Muscle layer of colon (tissue), 2 donors: ENCODE measurements around the gene TMEFF2.

ENCODE experiments used
- H3K27ac ChIP-seq: one replicate; pipeline ENCODE4 v1.7.0; 2013; ENCODE audit warnings: low read depth, mild to moderate bottlenecking, low read length, moderate library complexity
- H3K27me3 ChIP-seq, 2 donors: one replicate each; pipeline ENCODE4 v1.7.0; 2013; ENCODE audit warnings: low read length in 2 of 2, mild to moderate bottlenecking in 2 of 2; ENCODE audit not compliant: insufficient read depth in 2 of 2, control insufficient read depth in 1 of 2
- H3K36me3 ChIP-seq: one replicate; pipeline ENCODE4 v1.7.0; 2013; ENCODE audit warnings: mild to moderate bottlenecking, low read length; ENCODE audit not compliant: insufficient read depth
- H3K4me1 ChIP-seq: one replicate; pipeline ENCODE4 v1.7.0; 2013; ENCODE audit warnings: mild to moderate bottlenecking, low read length; ENCODE audit not compliant: insufficient read depth
- H3K4me3 ChIP-seq, 2 donors: one replicate each; pipeline ENCODE4 v1.7.0; 2013; ENCODE audit warnings: low read length in 2 of 2, low read depth in 1 of 2, mild to moderate bottlenecking in 1 of 2, moderate library complexity in 1 of 2
- H3K9ac ChIP-seq: one replicate; pipeline ENCODE4 v1.7.0; 2013; ENCODE audit warnings: low read length
- H3K9me3 ChIP-seq: one replicate; pipeline ENCODE4 v1.7.0; 2013; ENCODE audit warnings: mild to moderate bottlenecking, low read length
- donor health status: abdominal sarcoma.
- donor health status: Adenocarcinoma of cecum.

TMEFF2 gene

DNA sequence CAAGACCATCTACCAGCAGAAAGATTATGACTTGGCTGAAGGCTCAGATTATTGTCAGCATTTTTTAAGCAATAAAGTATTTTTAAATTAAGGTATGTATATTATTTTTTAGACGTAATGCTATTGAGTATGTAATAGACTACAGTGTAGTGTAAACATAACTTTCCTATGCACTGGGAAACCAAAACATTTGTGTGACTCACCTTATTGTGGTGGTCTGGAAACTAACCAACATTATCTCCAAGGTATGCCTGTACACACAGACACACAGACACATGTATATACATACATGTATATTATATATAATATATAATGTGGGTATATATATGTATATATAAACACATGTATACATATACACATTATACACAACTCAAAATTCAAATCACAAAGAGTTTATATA, 9.1 kb upstream of the TMEFF2 start:
- no peaks in the 10 kb centered on the region for H3K36me3 ChIP-seq
- H3K4me1 ChIP-seq = no peaks in the 10 kb centered on the region
- H3K9me3 ChIP-seq = no peaks in the 10 kb centered on the region
- no peak overlapping the region for H3K27ac ChIP-seq
- peaks cover 5 to 16% of the 10 kb centered on the region in 2 donors for H3K27me3 ChIP-seq
- no peak overlapping the region for H3K9ac ChIP-seq
- H3K4me3 ChIP-seq = no peak overlapping the region

DNA sequence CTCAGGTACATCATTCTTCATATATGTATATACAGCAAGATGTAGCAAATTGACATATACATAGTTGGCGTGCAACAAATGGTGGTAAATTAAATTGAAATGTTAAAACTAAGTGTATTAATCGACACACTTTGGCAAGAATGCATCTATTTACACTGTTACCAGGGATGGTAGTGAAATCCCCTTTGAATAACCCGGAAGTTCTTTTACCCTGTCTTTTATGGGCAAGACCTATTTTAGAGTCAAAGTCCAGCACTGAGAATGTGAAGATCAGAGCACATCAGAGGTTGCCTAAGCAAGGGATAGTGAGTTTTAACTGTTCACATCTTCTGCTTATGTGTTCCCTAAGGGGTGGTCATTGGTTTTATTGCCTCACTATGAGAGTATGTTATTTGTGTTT, 7.6 kb upstream of the TMEFF2 start:
- Histone ChIP-seq H3K4me3 (no peak overlapping the region), H3K36me3 (no peaks in the 10 kb centered on the region), H3K27me3 (peaks cover 17 to 31% of the 10 kb centered on the region in 2 donors), H3K9ac (no peak overlapping the region), H3K4me1 (no peaks in the 10 kb centered on the region), H3K27ac (no peak overlapping the region), H3K9me3 (no peaks in the 10 kb centered on the region)

DNA sequence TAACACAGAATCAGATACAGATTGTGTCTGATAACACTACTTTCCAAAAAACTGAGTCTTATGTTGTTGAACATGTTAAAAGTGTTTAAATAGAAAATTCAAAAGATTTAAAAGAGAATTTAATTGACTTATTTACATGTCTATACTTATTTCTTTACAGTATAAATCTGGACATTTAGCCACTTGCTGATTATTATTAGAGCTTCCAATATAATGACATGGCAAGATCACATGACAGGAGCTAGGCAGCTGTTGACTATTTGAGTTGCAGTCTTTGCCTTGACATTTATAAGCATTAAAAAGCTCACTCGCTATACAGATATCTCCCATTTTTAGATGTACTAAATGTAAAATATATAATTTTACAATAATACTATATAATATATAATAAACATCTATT, 6.4 kb upstream of the TMEFF2 start:
- no peak overlapping the region for H3K27ac ChIP-seq
- no peaks in the 10 kb centered on the region for H3K9me3 ChIP-seq
- H3K9ac ChIP-seq = no peak overlapping the region
- peaks cover 29 to 43% of the 10 kb centered on the region in 2 donors for H3K27me3 ChIP-seq
- no peaks in the 10 kb centered on the region for H3K36me3 ChIP-seq
- H3K4me3 ChIP-seq = no peak overlapping the region
- H3K4me1 ChIP-seq = peaks cover 5% of the 10 kb centered on the region

DNA sequence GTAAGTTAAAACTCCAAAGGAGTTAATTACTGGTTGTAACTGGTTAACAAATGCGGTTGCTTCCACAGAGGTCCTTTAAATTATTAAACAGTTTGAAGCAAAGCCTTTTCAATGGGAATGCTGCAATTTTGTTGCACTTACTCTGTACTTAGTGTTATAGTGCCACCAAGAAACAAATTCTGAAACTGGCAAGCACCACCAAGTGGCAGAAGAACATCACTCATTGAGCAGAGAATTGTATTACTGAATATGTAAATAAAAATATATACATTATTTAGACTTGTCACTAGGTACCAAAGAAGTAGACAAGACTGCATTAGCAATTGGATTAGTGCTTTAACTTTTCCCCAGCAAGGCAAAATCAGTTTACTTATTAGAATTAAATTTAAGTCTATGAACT, 2.6 kb upstream of the TMEFF2 start:
- no peak overlapping the region for H3K4me3 ChIP-seq
- no peaks in the 10 kb centered on the region for H3K36me3 ChIP-seq
- no peaks in the 10 kb centered on the region for H3K9me3 ChIP-seq
- H3K27me3 ChIP-seq = peaks cover 32 to 75% of the 10 kb centered on the region in 2 donors
- peaks cover 15% of the 10 kb centered on the region for H3K4me1 ChIP-seq
- no peak overlapping the region for H3K27ac ChIP-seq
- no peak overlapping the region for H3K9ac ChIP-seq

DNA sequence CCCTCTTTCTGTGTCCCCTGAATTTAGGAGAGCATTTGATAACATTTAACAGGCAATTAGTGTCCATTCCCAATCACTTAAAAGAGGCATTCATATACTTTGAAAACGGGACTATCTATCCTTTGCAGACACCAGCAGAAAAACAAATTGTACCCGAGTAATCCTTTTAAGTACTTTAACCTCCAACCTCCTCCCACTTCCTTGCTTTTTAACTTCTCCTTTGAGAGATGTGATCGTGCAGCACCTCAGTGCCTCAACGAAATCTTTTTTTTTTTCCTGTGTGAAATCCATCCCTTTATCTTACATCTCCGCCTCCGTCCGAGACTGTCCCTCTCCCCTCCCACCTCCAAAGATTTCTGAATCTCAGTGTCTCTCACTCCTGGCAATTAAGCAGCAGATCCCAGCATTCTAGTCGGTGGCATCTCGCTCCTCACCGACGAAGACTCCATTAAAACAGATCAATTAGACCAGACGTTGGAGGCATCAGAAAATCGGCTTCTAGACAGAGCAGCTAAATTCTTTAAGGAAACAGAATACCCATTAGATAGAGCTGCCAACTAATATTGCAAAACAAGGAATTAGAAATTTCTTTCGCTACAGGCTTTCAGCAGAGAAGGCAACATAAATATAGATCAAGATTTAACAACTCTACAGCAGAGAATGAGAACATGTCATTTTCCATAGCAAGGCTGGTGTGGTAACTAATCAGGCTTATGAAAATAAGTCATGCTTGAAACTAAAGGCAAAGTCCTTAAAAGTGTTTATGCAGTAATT, 1.9 kb upstream of the TMEFF2 start:
- no peak overlapping the region for H3K9ac ChIP-seq
- H3K36me3 ChIP-seq = no peaks in the 10 kb centered on the region
- H3K27me3 ChIP-seq = peaks cover 38 to 77% of the 10 kb centered on the region in 2 donors
- H3K4me3 ChIP-seq = peak overlapping the region in 1 of 2 donors; percentile 59
- H3K9me3 ChIP-seq = no peaks in the 10 kb centered on the region
- no peak overlapping the region for H3K27ac ChIP-seq
- H3K4me1 ChIP-seq = peaks cover 15% of the 10 kb centered on the region

DNA sequence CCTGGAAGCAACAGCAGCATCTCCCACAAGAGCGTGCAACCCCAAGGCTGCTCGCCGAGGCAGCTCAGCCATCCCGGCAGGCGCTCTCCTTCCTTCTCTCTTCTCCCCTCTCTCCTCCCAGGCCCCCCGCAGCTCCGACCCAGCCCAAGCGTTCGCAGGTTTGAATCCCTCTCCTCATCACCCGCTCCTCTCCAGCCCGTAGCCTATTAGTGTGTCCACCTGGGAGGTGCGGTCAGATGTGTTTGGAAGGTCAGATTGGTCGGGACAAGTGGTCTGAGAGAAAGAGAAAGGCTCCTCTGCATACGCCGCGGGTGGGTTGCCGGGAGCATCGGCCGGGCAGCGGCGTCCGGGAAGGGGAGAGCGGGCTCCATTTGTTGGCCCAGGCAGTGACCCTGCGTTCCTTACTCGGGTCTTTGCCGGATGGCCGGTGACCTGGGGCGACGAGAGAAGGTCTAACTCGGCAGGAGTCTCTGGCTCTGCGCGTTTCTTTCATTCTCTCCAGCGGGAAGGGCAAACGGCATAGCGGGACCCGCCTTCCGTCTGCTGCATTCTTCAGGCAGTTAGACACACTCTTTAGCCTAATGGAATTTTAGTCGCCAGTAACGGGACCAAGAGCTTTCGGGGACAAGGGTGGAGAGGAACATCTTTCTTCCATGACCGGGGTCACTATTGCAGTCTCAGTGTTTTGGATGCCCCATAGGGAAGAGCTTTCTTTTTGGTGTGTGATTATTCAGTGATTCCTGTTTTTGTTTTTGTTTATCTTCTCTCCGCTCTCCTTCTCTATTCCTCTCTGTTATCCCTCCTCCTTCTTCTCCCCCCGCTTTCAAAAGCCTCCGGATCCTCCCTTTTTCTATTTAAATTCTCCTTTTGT, 1.1 kb upstream of the TMEFF2 start:
- peak overlapping the region; percentile 59 to 68 for H3K4me3 ChIP-seq
- H3K36me3 ChIP-seq = no peaks in the 10 kb centered on the region
- H3K27me3 ChIP-seq = peaks cover 40 to 77% of the 10 kb centered on the region in 2 donors
- H3K4me1 ChIP-seq = peaks cover 15% of the 10 kb centered on the region
- no peaks in the 10 kb centered on the region for H3K9me3 ChIP-seq
- H3K9ac ChIP-seq = no peak overlapping the region
- no peak overlapping the region for H3K27ac ChIP-seq

DNA sequence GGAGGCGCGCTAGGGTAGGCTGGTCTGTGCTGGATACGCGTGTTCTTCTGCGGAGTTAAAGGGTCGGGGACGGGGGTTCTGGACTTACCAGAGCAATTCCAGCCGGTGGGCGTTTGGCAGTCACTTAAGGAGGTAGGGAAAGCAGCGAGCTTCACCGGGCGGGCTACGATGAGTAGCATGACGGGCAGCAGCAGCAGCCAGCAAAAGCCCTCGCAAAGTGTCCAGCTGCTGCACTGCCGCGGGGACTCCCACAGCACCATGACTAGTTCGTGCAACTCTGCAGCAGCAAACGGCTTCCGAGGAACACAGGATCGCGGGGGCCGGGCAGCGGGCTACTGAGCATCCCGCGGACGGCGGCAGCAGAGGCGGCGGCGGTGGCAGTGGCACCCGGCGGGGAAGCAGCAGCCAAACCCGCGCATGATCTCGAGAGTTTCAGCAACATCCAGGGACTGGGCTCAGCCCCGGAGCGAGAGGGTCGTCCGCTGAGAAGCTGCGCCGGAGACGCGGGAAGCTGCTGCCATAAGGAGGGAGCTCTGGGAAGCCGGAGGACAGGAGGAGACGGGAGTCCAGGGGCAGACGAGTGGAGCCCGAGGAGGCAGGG, 368 bp downstream of the TMEFF2 start:
- Histone ChIP-seq H3K4me3 (peak overlapping the region; percentile 59 to 68), H3K27ac (no peak overlapping the region), H3K9me3 (no peaks in the 10 kb centered on the region), H3K27me3 (peaks cover 36 to 65% of the 10 kb centered on the region in 2 donors), H3K9ac (no peak overlapping the region), H3K36me3 (no peaks in the 10 kb centered on the region), H3K4me1 (peaks cover 15% of the 10 kb centered on the region)

DNA sequence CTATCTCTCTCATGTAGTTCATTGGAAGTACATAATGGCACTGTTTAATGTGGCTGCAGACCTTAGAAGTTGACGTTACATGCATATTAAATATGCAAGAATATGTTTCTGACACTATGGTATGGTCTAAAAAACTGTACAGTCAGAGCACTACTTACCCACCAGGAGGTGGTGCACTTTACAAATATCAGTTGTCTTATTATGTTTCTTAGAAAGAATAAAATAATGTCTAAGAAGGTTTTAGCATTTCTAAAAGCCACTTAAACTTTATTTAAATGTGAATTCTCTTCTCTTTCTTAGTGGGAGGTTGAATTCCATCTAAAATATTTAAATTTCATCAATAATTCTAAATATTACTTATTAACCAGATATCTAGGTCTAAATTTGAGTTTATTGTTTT, 4.3 kb downstream of the TMEFF2 start:
- peaks cover 8 to 27% of the 10 kb centered on the region in 2 donors for H3K27me3 ChIP-seq
- no peaks in the 10 kb centered on the region for H3K36me3 ChIP-seq
- no peak overlapping the region for H3K4me3 ChIP-seq
- no peaks in the 10 kb centered on the region for H3K9me3 ChIP-seq
- H3K9ac ChIP-seq = no peak overlapping the region
- no peak overlapping the region for H3K27ac ChIP-seq
- H3K4me1 ChIP-seq = peaks cover 3% of the 10 kb centered on the region

DNA sequence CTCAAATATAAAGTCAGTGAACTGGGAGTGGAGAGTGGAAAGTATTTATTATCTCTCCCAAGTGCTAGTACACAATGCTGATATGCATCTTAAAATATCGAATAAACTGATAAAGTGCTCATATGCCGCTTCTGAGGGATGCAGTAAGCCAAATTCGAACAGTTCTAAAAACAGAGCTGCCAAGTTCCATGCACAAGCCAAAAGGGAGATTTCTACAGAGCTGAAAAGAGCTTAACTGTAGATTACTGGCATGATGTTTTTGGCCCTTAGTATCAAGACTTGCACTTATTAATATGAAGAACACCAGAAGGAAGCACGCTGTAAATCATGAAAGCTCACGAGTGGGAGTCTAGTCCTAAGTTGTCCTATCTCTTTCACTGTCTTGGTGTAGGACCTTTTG, 7.9 kb downstream of the TMEFF2 start:
- H3K9me3 ChIP-seq = no peaks in the 10 kb centered on the region
- H3K4me1 ChIP-seq = no peaks in the 10 kb centered on the region
- H3K36me3 ChIP-seq = no peaks in the 10 kb centered on the region
- H3K27ac ChIP-seq = no peak overlapping the region
- peaks cover 0 to 4% of the 10 kb centered on the region in 2 donors for H3K27me3 ChIP-seq
- no peak overlapping the region for H3K9ac ChIP-seq
- H3K4me3 ChIP-seq = no peak overlapping the region

DNA sequence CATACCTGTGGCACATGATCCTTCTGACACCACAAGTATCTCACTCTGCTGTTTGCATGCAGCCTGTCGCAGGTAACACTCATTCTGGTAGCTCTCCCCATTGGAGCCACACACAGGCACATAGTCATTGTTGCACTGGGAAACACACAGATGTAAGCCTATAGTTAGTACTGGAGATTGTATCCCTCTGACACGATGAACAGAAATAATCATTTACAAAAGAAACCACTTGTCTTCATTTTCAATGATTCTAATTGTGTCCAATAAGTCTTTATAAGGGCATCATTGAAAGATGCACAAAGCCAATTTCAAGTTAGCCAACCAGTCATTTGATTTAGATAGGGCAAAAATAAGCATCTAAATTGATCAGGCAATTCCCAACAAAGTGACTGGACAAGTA, 10.4 kb downstream of the TMEFF2 start:
- Histone ChIP-seq H3K4me3 (no peak overlapping the region), H3K27ac (no peak overlapping the region), H3K9ac (no peak overlapping the region), H3K27me3 (no peaks in the 10 kb centered on the region), H3K4me1 (no peaks in the 10 kb centered on the region), H3K9me3 (no peaks in the 10 kb centered on the region), H3K36me3 (no peaks in the 10 kb centered on the region)

DNA sequence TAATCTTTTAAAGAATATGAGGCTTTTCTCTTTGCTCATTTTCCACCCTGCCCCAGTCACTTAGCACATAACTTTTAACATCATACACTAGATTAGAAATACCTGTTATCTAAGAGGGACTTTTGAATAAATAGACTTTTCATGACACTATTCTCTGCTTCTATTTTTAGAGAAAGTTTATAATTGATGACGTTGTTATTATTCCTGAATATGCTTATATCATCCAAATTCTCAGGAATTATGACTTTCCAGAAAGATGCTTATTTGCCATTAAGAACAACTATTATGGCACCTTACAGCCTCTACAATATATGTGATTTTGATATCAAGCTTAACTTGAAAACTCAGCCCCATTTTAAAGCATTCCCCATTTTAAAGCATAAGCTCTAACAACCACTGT, 11.4 kb downstream of the TMEFF2 start:
- Histone ChIP-seq H3K4me3 (no peak overlapping the region), H3K27me3 (no peaks in the 10 kb centered on the region), H3K9me3 (no peaks in the 10 kb centered on the region), H3K36me3 (no peaks in the 10 kb centered on the region), H3K4me1 (no peaks in the 10 kb centered on the region), H3K27ac (no peak overlapping the region), H3K9ac (no peak overlapping the region)
